ENCODE data around the gene ARSG.

The ARSG gene

GRCh38 chr17:68457168-68457538 is 165.9 kb downstream of the ARSG start, which contains the start of gene WIPI1:
WIPI1 (minus strand) TSS chr17:68457496; CDS start chr17:68457421, 75 bp downstream.
- DNase-seq, result no peak

GRCh38 chr17:68457539-68458259 is 166.4 kb downstream of the ARSG start:
- peak; percentile 88 for DNase-seq

GRCh38 chr17:68458260-68459036 is 167.2 kb downstream of the ARSG start:
- DNase-seq, result no peak

- no peak for DNase-seq
Measured at GRCh38 chr17:68459037-68459639, 167.8 kb downstream of the ARSG start.

GRCh38 chr17:68460146-68460545 is 168.9 kb downstream of the ARSG start:
- DNase-seq, result no peak

- no peak for DNase-seq
Measured at GRCh38 chr17:68460715-68461114, 169.4 kb downstream of the ARSG start.

GRCh38 chr17:68461122-68461539 is 169.8 kb downstream of the ARSG start:
- DNase-seq, result no peak

- DNase-seq, result no peak
Measured at GRCh38 chr17:68461589-68461988, 170.3 kb downstream of the ARSG start.

- peak; percentile 73 for DNase-seq
Measured at GRCh38 chr17:68462381-68463210, 171.3 kb downstream of the ARSG start.

GRCh38 chr17:68463211-68464019 is 172.1 kb downstream of the ARSG start:
- no peak for DNase-seq

- no peak for DNase-seq
Measured at GRCh38 chr17:68468334-68468733, 177.0 kb downstream of the ARSG start.

- DNase-seq, result no peak
Measured at GRCh38 chr17:68468788-68469187, 177.5 kb downstream of the ARSG start.

All from NCI-H1048 (cell line).